ENCODE results near the gene DOP1B. TPM values are rescaled to one million over a fixed set of nuclear protein-coding genes. Genes with fewer than 3 reads are reported as not detected.

The DOP1B gene
- total RNA-seq, 1 donor from 2014 or later = 13.5 TPM

DNA sequence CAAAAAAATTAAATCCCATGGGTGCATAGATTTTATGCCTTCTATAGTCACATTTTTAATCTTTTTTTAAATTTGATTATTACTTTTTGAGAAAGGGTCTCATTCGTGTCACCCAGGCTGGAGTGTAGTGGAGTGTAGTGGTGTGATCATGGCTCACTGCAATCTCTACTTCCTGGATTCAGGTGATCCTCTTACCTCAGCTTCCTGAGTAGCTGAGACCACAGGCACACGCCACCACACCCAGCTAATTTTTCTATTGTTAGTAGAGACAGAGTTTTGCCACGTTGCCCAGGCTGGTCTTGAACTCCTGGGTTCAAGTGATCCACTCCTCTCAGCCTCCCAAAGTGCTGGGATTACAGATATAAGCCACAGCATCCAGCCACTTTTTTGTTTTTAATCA lies 11.4 kb upstream of the DOP1B start:
- no peak for DNase-seq (ENCODE audit: low read depth, low spot score)
- Mint-ChIP-seq H3K27ac (ENCODE audit: unreplicated experiment) (no peak overlapping the region), H3K4me3 (no peak overlapping the region), H3K36me3 (ENCODE audit: low read depth) (no peaks in the 10 kb centered on the region), H3K27me3 (ENCODE audit: low read depth) (peaks cover 5% of the 10 kb centered on the region), H3K9me3 (no peaks in the 10 kb centered on the region), H3K4me1 (peaks cover 9% of the 10 kb centered on the region)
- TF ChIP-seq, protein P1, sequence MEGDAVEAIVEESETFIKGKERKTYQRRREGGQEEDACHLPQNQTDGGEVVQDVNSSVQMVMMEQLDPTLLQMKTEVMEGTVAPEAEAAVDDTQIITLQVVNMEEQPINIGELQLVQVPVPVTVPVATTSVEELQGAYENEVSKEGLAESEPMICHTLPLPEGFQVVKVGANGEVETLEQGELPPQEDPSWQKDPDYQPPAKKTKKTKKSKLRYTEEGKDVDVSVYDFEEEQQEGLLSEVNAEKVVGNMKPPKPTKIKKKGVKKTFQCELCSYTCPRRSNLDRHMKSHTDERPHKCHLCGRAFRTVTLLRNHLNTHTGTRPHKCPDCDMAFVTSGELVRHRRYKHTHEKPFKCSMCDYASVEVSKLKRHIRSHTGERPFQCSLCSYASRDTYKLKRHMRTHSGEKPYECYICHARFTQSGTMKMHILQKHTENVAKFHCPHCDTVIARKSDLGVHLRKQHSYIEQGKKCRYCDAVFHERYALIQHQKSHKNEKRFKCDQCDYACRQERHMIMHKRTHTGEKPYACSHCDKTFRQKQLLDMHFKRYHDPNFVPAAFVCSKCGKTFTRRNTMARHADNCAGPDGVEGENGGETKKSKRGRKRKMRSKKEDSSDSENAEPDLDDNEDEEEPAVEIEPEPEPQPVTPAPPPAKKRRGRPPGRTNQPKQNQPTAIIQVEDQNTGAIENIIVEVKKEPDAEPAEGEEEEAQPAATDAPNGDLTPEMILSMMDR (conservative IDR thresholded peaks at IDR 0.05) = no peak

DNA sequence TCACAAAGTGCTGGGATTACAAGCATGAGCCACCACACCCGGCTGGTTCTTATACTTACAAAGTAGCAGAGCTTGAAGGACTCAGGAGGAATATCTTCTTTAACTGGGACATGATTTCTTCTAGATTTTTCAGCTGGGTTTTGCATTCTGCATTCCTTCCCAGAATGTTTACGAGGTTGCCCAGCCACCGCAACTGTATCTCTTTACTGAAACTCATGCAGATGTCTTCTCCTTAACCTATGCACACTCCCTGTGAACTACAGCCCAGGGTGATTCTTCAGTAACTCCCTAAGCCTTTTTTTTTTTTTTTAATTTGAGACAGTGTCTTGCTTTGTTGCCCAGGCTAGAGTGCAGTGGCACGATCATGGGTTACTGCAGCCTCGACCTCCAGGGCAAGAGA lies 8.7 kb upstream of the DOP1B start:
- Mint-ChIP-seq H3K27ac (ENCODE audit: unreplicated experiment) (no peak overlapping the region), H3K27me3 (ENCODE audit: low read depth) (peaks cover 17% of the 10 kb centered on the region), H3K4me1 (peaks cover 8% of the 10 kb centered on the region)

DNA sequence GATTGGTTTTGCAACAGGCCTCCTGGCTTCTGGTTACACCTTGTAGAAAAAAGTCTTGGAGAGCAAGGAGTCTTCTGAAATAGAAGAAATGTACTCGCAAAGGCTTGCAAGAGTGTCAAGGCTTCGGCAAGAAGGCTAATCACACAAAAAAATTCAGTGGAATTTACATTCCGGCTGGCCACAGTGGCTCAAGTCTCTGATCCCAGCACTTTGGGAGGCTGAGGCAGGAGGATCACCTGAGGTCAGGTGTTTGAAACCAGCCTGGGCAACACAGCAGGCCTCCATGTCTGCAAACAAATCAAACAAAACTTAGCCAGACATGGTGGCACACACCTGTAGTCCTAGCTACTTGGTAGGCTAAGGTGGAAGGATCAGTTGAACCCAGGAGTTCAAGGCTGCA lies 7.7 kb upstream of the DOP1B start:
- TF ChIP-seq, protein P1 (conservative IDR thresholded peaks at IDR 0.05) = no peak
- Mint-ChIP-seq H3K4me3 (no peak overlapping the region), H3K27ac (ENCODE audit: unreplicated experiment) (no peak overlapping the region), H3K36me3 (ENCODE audit: low read depth) (no peaks in the 10 kb centered on the region), H3K9me3 (no peaks in the 10 kb centered on the region), H3K27me3 (ENCODE audit: low read depth) (peaks cover 24% of the 10 kb centered on the region), H3K4me1 (peaks cover 8% of the 10 kb centered on the region)
- DNase-seq (ENCODE audit: low read depth, low spot score) = no peak

More for the DNA sequence above, 8.7 kb upstream of the DOP1B start:
- Mint-ChIP-seq H3K4me3 (no peak overlapping the region), H3K9me3 (no peaks in the 10 kb centered on the region), H3K36me3 (ENCODE audit: low read depth) (no peaks in the 10 kb centered on the region)
- DNase-seq (ENCODE audit: low read depth, low spot score) = no peak
- TF ChIP-seq, protein P1 (conservative IDR thresholded peaks at IDR 0.05) = no peak

DNA sequence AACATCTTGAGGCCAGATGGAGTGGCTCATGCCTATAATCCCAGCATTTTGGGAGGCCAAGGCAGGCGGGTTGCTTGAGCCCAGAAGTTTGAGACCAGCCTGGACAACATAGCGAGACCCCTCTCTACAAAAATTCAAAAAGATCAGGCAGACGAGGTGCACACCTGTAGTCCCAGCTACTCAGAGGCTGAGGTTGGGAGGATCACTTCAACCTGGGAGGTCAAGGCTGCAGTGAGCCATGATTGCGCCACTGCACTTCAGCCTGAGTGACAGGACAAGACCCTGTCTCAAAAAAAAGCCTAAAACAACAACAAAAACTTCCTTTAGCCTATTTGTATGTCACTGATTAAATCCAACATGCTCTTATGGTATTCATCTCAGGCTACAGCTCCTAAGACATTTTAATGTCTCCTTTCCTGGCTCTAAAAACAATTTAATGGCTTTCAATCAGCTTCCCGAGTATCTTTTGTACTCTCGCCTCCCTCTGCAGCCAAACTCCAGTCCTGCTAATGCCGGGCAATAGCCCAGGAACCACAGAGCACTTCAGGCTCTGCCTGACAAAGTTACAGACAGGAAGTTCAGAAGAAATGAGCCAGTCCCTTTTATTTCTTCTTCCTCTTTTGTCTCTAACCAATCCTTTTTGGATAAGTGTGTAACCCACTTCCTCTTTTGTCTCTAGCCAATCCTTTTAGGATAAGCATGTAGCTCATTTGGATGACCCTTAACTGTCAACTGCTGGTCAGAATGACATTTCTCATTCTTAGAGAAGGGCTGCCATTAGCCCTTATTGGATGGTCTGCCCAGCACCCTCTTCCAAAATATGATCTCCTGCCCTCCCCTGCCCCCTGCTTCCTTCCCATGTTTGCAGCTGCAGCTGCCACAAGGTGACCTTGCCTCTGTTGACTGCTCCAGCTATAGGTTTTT lies 6.6 kb upstream of the DOP1B start:
- TF ChIP-seq, protein P1 (conservative IDR thresholded peaks at IDR 0.05) = no peak
- peaks cover 30% of the 10 kb centered on the region for H3K27me3 Mint-ChIP-seq (ENCODE audit: low read depth)
- H3K4me3 Mint-ChIP-seq = no peak overlapping the region
- peaks cover 8% of the 10 kb centered on the region for H3K4me1 Mint-ChIP-seq
- H3K27ac Mint-ChIP-seq (ENCODE audit: unreplicated experiment) = no peak overlapping the region
- H3K36me3 Mint-ChIP-seq (ENCODE audit: low read depth) = no peaks in the 10 kb centered on the region
- no peak for DNase-seq (ENCODE audit: low read depth, low spot score)
- H3K9me3 Mint-ChIP-seq = no peaks in the 10 kb centered on the region

DNA sequence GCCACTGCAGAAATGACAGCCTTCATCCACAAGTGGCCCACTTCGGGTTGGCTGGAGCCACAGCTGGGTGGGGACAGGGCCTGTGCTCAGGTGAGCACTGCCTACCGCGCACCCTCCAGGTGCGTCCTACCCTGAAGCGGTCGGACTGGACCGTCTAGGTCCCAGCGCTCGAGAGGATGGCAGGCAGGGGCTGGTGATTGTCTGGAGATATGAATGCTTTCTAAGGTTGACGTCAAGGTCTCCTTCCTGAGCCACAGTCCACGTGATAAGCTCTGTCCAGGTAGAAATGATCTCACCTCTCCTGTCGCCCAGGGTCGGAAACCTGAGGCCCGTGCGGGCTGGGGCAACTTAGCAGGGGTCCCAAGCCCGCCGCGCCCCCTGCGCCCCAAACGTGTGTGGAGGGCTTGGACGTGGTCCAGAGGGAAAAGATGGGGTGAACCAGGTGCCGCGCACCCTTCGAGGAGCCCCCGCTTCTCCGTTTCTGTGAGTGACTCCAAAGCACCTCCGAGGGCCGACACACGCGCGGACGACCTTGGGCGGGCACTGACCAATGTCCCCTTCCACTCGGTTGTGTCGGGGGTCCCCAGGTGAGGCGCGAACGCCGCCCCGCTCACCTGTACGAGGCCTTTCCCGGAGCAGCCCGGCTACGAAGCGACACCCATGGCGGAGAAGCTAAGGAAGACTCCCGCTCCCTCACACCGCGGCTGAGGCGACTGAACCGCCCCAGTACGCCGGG lies 853 bp upstream of the DOP1B start:
- Mint-ChIP-seq H3K27ac (ENCODE audit: unreplicated experiment) (no peak overlapping the region), H3K4me1 (peaks cover 10% of the 10 kb centered on the region), H3K9me3 (no peaks in the 10 kb centered on the region), H3K4me3 (peak overlapping the region; percentile 96), H3K36me3 (ENCODE audit: low read depth) (peaks cover 2% of the 10 kb centered on the region), H3K27me3 (ENCODE audit: low read depth) (peaks cover 48% of the 10 kb centered on the region)
- DNase-seq (ENCODE audit: low read depth, low spot score) = no peak
- TF ChIP-seq, protein P1 (conservative IDR thresholded peaks at IDR 0.05) = no peak

Measured in neural crest cell (in vitro differentiated cells).